ENCODE measurements around the gene JADE2.
"Not testable (repeated sequence)": the region's sequence is repeated elsewhere in the genome, so short reads cannot be mapped to it uniquely, and the experiment has no call there.

Gene JADE2

GRCh38 chr5:134555223-134555889, 29.9 kb downstream of the JADE2 start:
- WGBS (ENCODE audit: extremely low coverage, insufficient coverage, low lambda C conversion rate): no CpG with 5 or more reads among the region's 7 CpGs
- no peak overlapping the region for H3K4me3 ChIP-seq (ENCODE audit: low read length)
- H4K5ac ChIP-seq (ENCODE audit: low read length): no peak overlapping the region
- no peaks in the 10 kb centered on the region for H3K27me3 ChIP-seq (ENCODE audit: insufficient read depth, low read length, poor library complexity)
- peaks cover 13% of the 10 kb centered on the region for H3K79me1 ChIP-seq (ENCODE audit: low read length)
- DNase-seq: no peak
- H2AK5ac ChIP-seq (ENCODE audit: low read length): no peak overlapping the region
- no peak overlapping the region for H2BK120ac ChIP-seq (ENCODE audit: low read depth, low read length)
- H2BK5ac ChIP-seq (ENCODE audit: low read length): no peak overlapping the region
- H3K36me3 ChIP-seq (ENCODE audit: control insufficient read depth, insufficient read depth, low read length): peaks cover 7% of the 10 kb centered on the region
- no peak overlapping the region for H3K4me2 ChIP-seq (ENCODE audit: low read length)
- no peak overlapping the region for H3K27ac ChIP-seq (ENCODE audit: low read depth, low read length)
- H3K4ac ChIP-seq (ENCODE audit: low read depth, low read length): no peak overlapping the region
- no peak overlapping the region for H3K18ac ChIP-seq (ENCODE audit: low read length)
- no peaks in the 10 kb centered on the region for H3K4me1 ChIP-seq (ENCODE audit: control insufficient read depth, low read depth, low read length)
- H3K9ac ChIP-seq (ENCODE audit: low read length): no peak overlapping the region
- peak overlapping the region; percentile 7 for H3K56ac ChIP-seq (ENCODE audit: low read length)
- H2BK15ac ChIP-seq (replicated peaks; ENCODE audit: low read depth): no peak overlapping the region
- no peak overlapping the region for H4K8ac ChIP-seq (ENCODE audit: low read depth, low read length)
- peaks cover 4% of the 10 kb centered on the region for H3K79me2 ChIP-seq (ENCODE audit: control insufficient read depth, insufficient read depth, low read length)
- no peak overlapping the region for H3K23ac ChIP-seq (ENCODE audit: low read length)

- H3K56ac ChIP-seq (ENCODE audit: low read length): no peak overlapping the region
- H2BK120ac ChIP-seq (ENCODE audit: low read depth, low read length): no peak overlapping the region
- peaks cover 4% of the 10 kb centered on the region for H3K79me2 ChIP-seq (ENCODE audit: control insufficient read depth, insufficient read depth, low read length)
- no peak overlapping the region for H3K4ac ChIP-seq (ENCODE audit: low read depth, low read length)
- H3K4me2 ChIP-seq (ENCODE audit: low read length): no peak overlapping the region
- no CpG with 5 or more reads among the region's 11 CpGs for WGBS (ENCODE audit: extremely low coverage, insufficient coverage, low lambda C conversion rate)
- peaks cover 9% of the 10 kb centered on the region for H3K36me3 ChIP-seq (ENCODE audit: control insufficient read depth, insufficient read depth, low read length)
- H2BK5ac ChIP-seq (ENCODE audit: low read length): no peak overlapping the region
- H3K27ac ChIP-seq (ENCODE audit: low read depth, low read length): no peak overlapping the region
- H2BK15ac ChIP-seq (replicated peaks; ENCODE audit: low read depth): no peak overlapping the region
- H3K79me1 ChIP-seq (ENCODE audit: low read length): peaks cover 9% of the 10 kb centered on the region
- no peak overlapping the region for H3K4me3 ChIP-seq (ENCODE audit: low read length)
- DNase-seq: peak; percentile 82
- no peak overlapping the region for H4K5ac ChIP-seq (ENCODE audit: low read length)
- no peak overlapping the region for H2AK5ac ChIP-seq (ENCODE audit: low read length)
- no peaks in the 10 kb centered on the region for H3K27me3 ChIP-seq (ENCODE audit: insufficient read depth, low read length, poor library complexity)
- no peak overlapping the region for H3K18ac ChIP-seq (ENCODE audit: low read length)
- H4K8ac ChIP-seq (ENCODE audit: low read depth, low read length): no peak overlapping the region
- no peak overlapping the region for H3K23ac ChIP-seq (ENCODE audit: low read length)
- no peak overlapping the region for H3K9ac ChIP-seq (ENCODE audit: low read length)
- H3K4me1 ChIP-seq (ENCODE audit: control insufficient read depth, low read depth, low read length): no peaks in the 10 kb centered on the region
Measured at GRCh38 chr5:134555890-134556311, 30.4 kb downstream of the JADE2 start.

GRCh38 chr5:134556588-134556987, 31.1 kb downstream of the JADE2 start:
- H3K9ac ChIP-seq (ENCODE audit: low read length); H3K4me2 ChIP-seq (ENCODE audit: low read length); H2BK120ac ChIP-seq (ENCODE audit: low read depth, low read length); H3K79me2 ChIP-seq (ENCODE audit: control insufficient read depth, insufficient read depth, low read length); H3K4me3 ChIP-seq (ENCODE audit: low read length); H3K79me1 ChIP-seq (ENCODE audit: low read length); H3K4me1 ChIP-seq (ENCODE audit: control insufficient read depth, low read depth, low read length); H2BK15ac ChIP-seq (replicated peaks; ENCODE audit: low read depth); H3K27me3 ChIP-seq (ENCODE audit: insufficient read depth, low read length, poor library complexity); H4K8ac ChIP-seq (ENCODE audit: low read depth, low read length); H2AK5ac ChIP-seq (ENCODE audit: low read length); H4K5ac ChIP-seq (ENCODE audit: low read length); DNase-seq; H3K23ac ChIP-seq (ENCODE audit: low read length); H3K4ac ChIP-seq (ENCODE audit: low read depth, low read length); H3K18ac ChIP-seq (ENCODE audit: low read length); H3K56ac ChIP-seq (ENCODE audit: low read length); H2BK5ac ChIP-seq (ENCODE audit: low read length); H3K36me3 ChIP-seq (ENCODE audit: control insufficient read depth, insufficient read depth, low read length); H3K27ac ChIP-seq (ENCODE audit: low read depth, low read length): not testable (repeated sequence)
- WGBS (ENCODE audit: extremely low coverage, insufficient coverage, low lambda C conversion rate): 100% methylated on average over 3 of the region's 3 CpGs

- Histone ChIP-seq H3K4me2 (ENCODE audit: low read length) (no peak overlapping the region), H3K18ac (ENCODE audit: low read length) (no peak overlapping the region), H3K27ac (ENCODE audit: low read depth, low read length) (no peak overlapping the region), H2BK15ac (replicated peaks; ENCODE audit: low read depth) (no peak overlapping the region), H3K4ac (ENCODE audit: low read depth, low read length) (no peak overlapping the region), H2BK5ac (ENCODE audit: low read length) (no peak overlapping the region), H4K5ac (ENCODE audit: low read length) (no peak overlapping the region), H2AK5ac (ENCODE audit: low read length) (no peak overlapping the region), H4K8ac (ENCODE audit: low read depth, low read length) (no peak overlapping the region), H3K36me3 (ENCODE audit: control insufficient read depth, insufficient read depth, low read length) (peaks cover 10% of the 10 kb centered on the region), H3K79me1 (ENCODE audit: low read length) (peaks cover 9% of the 10 kb centered on the region), H3K27me3 (ENCODE audit: insufficient read depth, low read length, poor library complexity) (no peaks in the 10 kb centered on the region), H2BK120ac (ENCODE audit: low read depth, low read length) (no peak overlapping the region), H3K56ac (ENCODE audit: low read length) (no peak overlapping the region), H3K4me3 (ENCODE audit: low read length) (no peak overlapping the region), H3K79me2 (ENCODE audit: control insufficient read depth, insufficient read depth, low read length) (peaks cover 4% of the 10 kb centered on the region), H3K9ac (ENCODE audit: low read length) (no peak overlapping the region), H3K4me1 (ENCODE audit: control insufficient read depth, low read depth, low read length) (no peaks in the 10 kb centered on the region), H3K23ac (ENCODE audit: low read length) (no peak overlapping the region)
- no peak for DNase-seq
Measured at GRCh38 chr5:134556994-134557393, 31.5 kb downstream of the JADE2 start.

GRCh38 chr5:134559672-134560071, 34.2 kb downstream of the JADE2 start:
- peaks cover 4% of the 10 kb centered on the region for H3K79me2 ChIP-seq (ENCODE audit: control insufficient read depth, insufficient read depth, low read length)
- no peak overlapping the region for H2BK15ac ChIP-seq (replicated peaks; ENCODE audit: low read depth)
- WGBS (ENCODE audit: extremely low coverage, insufficient coverage, low lambda C conversion rate): no CpG with 5 or more reads among the region's 7 CpGs
- no peak overlapping the region for H3K23ac ChIP-seq (ENCODE audit: low read length)
- H3K4ac ChIP-seq (ENCODE audit: low read depth, low read length): no peak overlapping the region
- H4K8ac ChIP-seq (ENCODE audit: low read depth, low read length): no peak overlapping the region
- H3K27ac ChIP-seq (ENCODE audit: low read depth, low read length): no peak overlapping the region
- no peak overlapping the region for H4K5ac ChIP-seq (ENCODE audit: low read length)
- H3K9ac ChIP-seq (ENCODE audit: low read length): no peak overlapping the region
- H3K36me3 ChIP-seq (ENCODE audit: control insufficient read depth, insufficient read depth, low read length): peaks cover 14% of the 10 kb centered on the region
- no peak overlapping the region for H2BK5ac ChIP-seq (ENCODE audit: low read length)
- H3K27me3 ChIP-seq (ENCODE audit: insufficient read depth, low read length, poor library complexity): no peaks in the 10 kb centered on the region
- H3K4me3 ChIP-seq (ENCODE audit: low read length): no peak overlapping the region
- DNase-seq: no peak
- no peak overlapping the region for H3K4me2 ChIP-seq (ENCODE audit: low read length)
- no peak overlapping the region for H3K18ac ChIP-seq (ENCODE audit: low read length)
- peaks cover 7% of the 10 kb centered on the region for H3K79me1 ChIP-seq (ENCODE audit: low read length)
- no peak overlapping the region for H3K56ac ChIP-seq (ENCODE audit: low read length)
- no peaks in the 10 kb centered on the region for H3K4me1 ChIP-seq (ENCODE audit: control insufficient read depth, low read depth, low read length)
- no peak overlapping the region for H2AK5ac ChIP-seq (ENCODE audit: low read length)
- no peak overlapping the region for H2BK120ac ChIP-seq (ENCODE audit: low read depth, low read length)

- no CpG with 5 or more reads among the region's 15 CpGs for WGBS (ENCODE audit: extremely low coverage, insufficient coverage, low lambda C conversion rate)
- H3K56ac ChIP-seq (ENCODE audit: low read length): no peak overlapping the region
- no peak overlapping the region for H3K27ac ChIP-seq (ENCODE audit: low read depth, low read length)
- H3K4ac ChIP-seq (ENCODE audit: low read depth, low read length): no peak overlapping the region
- no peaks in the 10 kb centered on the region for H3K27me3 ChIP-seq (ENCODE audit: insufficient read depth, low read length, poor library complexity)
- no peak overlapping the region for H3K4me2 ChIP-seq (ENCODE audit: low read length)
- no peak overlapping the region for H3K23ac ChIP-seq (ENCODE audit: low read length)
- H2AK5ac ChIP-seq (ENCODE audit: low read length): no peak overlapping the region
- no peak overlapping the region for H3K4me3 ChIP-seq (ENCODE audit: low read length)
- DNase-seq: no peak
- H3K36me3 ChIP-seq (ENCODE audit: control insufficient read depth, insufficient read depth, low read length): peaks cover 16% of the 10 kb centered on the region
- H3K79me2 ChIP-seq (ENCODE audit: control insufficient read depth, insufficient read depth, low read length): peaks cover 4% of the 10 kb centered on the region
- no peak overlapping the region for H2BK15ac ChIP-seq (replicated peaks; ENCODE audit: low read depth)
- no peak overlapping the region for H4K8ac ChIP-seq (ENCODE audit: low read depth, low read length)
- no peak overlapping the region for H3K9ac ChIP-seq (ENCODE audit: low read length)
- H3K18ac ChIP-seq (ENCODE audit: low read length): no peak overlapping the region
- peaks cover 7% of the 10 kb centered on the region for H3K79me1 ChIP-seq (ENCODE audit: low read length)
- H2BK120ac ChIP-seq (ENCODE audit: low read depth, low read length): no peak overlapping the region
- H3K4me1 ChIP-seq (ENCODE audit: control insufficient read depth, low read depth, low read length): no peaks in the 10 kb centered on the region
- no peak overlapping the region for H4K5ac ChIP-seq (ENCODE audit: low read length)
- no peak overlapping the region for H2BK5ac ChIP-seq (ENCODE audit: low read length)
Measured at GRCh38 chr5:134560698-134561097, 35.2 kb downstream of the JADE2 start.
